ENCODE data around the gene LMLN.
"Not testable (repeated sequence)": the region's sequence is repeated elsewhere in the genome, so short reads cannot be mapped to it uniquely, and the experiment has no call there.

The LMLN gene

DNA sequence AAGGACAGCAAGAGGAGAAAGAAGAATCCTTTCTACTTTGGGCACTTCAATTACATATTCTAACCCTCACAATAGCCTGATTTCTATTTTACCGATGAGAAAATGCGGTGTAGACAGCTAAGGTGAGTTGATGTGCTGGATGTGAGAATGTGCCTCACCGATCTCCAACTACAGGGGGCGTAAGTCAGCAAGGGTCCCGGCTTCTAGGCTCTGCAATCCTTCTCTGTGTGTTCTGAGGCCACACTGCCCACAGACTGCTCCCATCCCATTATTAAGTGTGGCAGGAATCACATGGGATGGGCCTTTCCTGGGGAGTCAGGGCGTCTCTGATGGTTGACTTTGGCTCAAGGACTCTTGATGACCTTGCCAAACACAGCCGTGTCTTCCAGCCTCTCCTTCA lies 33.6 kb upstream of the LMLN start:
- Histone ChIP-seq H3K79me2 (ENCODE audit: control insufficient read depth, low read length) (no peaks in the 10 kb centered on the region), H3K4me1 (ENCODE audit: control insufficient read depth, low read length) (no peaks in the 10 kb centered on the region), H3K4me3 (ENCODE audit: low read length) (no peak overlapping the region)

GRCh38 chr3:197927578-197927977 lies 32.4 kb upstream of the LMLN start:
- H3K9me2 ChIP-seq (replicated peaks; ENCODE audit: control insufficient read depth, low read length); H3K36me3 ChIP-seq (ENCODE audit: control insufficient read depth, low read length); H3K27me3 ChIP-seq (ENCODE audit: control insufficient read depth, low read length); H3K27ac ChIP-seq (ENCODE audit: low read depth, low read length); H3F3A ChIP-seq (ENCODE audit: control insufficient read depth, insufficient read depth); H3K4me2 ChIP-seq (ENCODE audit: low read length); H3K4me1 ChIP-seq (ENCODE audit: control insufficient read depth, low read length); H3K9me3 ChIP-seq (ENCODE audit: control insufficient read depth, insufficient read depth, low read length); H3K4me3 ChIP-seq (ENCODE audit: low read length); H3K79me2 ChIP-seq (ENCODE audit: control insufficient read depth, low read length); H4K20me1 ChIP-seq (ENCODE audit: control insufficient read depth, insufficient read depth, low read depth, low read length): not testable (repeated sequence)

More for the DNA sequence above, 33.6 kb upstream of the LMLN start:
- no peaks in the 10 kb centered on the region for H4K20me1 ChIP-seq (ENCODE audit: control insufficient read depth, insufficient read depth, low read depth, low read length)
- no peak for TF ChIP-seq EZH2phosphoT487 (IDR thresholded peaks at IDR 0.05; ENCODE audit: borderline replicate concordance, low read length)
- TF ChIP-seq, protein P1, sequence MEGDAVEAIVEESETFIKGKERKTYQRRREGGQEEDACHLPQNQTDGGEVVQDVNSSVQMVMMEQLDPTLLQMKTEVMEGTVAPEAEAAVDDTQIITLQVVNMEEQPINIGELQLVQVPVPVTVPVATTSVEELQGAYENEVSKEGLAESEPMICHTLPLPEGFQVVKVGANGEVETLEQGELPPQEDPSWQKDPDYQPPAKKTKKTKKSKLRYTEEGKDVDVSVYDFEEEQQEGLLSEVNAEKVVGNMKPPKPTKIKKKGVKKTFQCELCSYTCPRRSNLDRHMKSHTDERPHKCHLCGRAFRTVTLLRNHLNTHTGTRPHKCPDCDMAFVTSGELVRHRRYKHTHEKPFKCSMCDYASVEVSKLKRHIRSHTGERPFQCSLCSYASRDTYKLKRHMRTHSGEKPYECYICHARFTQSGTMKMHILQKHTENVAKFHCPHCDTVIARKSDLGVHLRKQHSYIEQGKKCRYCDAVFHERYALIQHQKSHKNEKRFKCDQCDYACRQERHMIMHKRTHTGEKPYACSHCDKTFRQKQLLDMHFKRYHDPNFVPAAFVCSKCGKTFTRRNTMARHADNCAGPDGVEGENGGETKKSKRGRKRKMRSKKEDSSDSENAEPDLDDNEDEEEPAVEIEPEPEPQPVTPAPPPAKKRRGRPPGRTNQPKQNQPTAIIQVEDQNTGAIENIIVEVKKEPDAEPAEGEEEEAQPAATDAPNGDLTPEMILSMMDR (IDR thresholded peaks at IDR 0.05; ENCODE audit: low read depth, low read length, poor library complexity, severe bottlenecking): peak; percentile 51
- 0 out of 2 replicates have a peak, but pooled peaks cover 2% of the 10 kb centered on the region for H3K9me3 ChIP-seq (ENCODE audit: control insufficient read depth, insufficient read depth, low read length)
- H3K36me3 ChIP-seq (ENCODE audit: control insufficient read depth, low read length): no peaks in the 10 kb centered on the region
- no peaks in the 10 kb centered on the region for H3F3A ChIP-seq (ENCODE audit: control insufficient read depth, insufficient read depth)
- no peak overlapping the region for H3K27ac ChIP-seq (ENCODE audit: low read depth, low read length)
- no peak overlapping the region for H3K4me2 ChIP-seq (ENCODE audit: low read length)
- no peaks in the 10 kb centered on the region for H3K9me2 ChIP-seq (replicated peaks; ENCODE audit: control insufficient read depth, low read length)
- peaks cover 6% of the 10 kb centered on the region for H3K27me3 ChIP-seq (ENCODE audit: control insufficient read depth, low read length)

DNA sequence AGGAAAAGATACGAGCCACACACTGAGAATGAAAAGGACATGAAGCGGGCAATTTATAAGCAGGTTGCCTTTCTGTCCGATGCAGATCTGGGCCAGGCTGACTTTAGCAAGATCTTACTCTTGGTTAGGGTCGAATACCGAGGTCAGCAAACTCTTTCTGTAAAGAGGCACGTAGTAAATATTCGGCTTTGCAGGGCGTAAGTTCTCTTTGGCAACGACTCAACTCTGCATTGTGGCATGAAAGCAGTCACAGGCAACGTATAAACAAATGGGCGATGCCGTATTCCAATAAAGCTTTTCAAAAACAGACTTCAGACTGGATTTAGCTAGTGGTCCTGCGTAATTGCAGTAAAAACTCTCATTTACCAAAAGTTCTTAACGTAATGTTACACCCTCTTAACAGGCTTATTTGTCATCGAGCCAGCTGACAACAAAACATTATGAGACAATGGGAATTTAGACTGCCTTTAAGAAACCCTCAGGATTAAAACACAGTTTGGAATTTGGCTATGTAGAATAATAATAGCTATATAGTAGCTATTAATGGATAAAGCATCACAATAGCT lies 23.1 kb upstream of the LMLN start:
- no peaks in the 10 kb centered on the region for H3K9me3 ChIP-seq (ENCODE audit: control insufficient read depth, insufficient read depth, low read length)
- TF ChIP-seq, protein P1 (IDR thresholded peaks at IDR 0.05; ENCODE audit: low read depth, low read length, poor library complexity, severe bottlenecking): no peak
- TF ChIP-seq EZH2phosphoT487 (IDR thresholded peaks at IDR 0.05; ENCODE audit: borderline replicate concordance, low read length): no peak
- no peak overlapping the region for H3K27ac ChIP-seq (ENCODE audit: low read depth, low read length)
- H3K9me2 ChIP-seq (replicated peaks; ENCODE audit: control insufficient read depth, low read length): no peaks in the 10 kb centered on the region
- no peaks in the 10 kb centered on the region for H4K20me1 ChIP-seq (ENCODE audit: control insufficient read depth, insufficient read depth, low read depth, low read length)
- no peaks in the 10 kb centered on the region for H3K79me2 ChIP-seq (ENCODE audit: control insufficient read depth, low read length)
- no peak overlapping the region for H3K4me3 ChIP-seq (ENCODE audit: low read length)
- H3K4me1 ChIP-seq (ENCODE audit: control insufficient read depth, low read length): peaks cover 5% of the 10 kb centered on the region; the same call in 1 of the 2 replicates
- peaks cover 6% of the 10 kb centered on the region; the same call in 1 of the 2 replicates for H3F3A ChIP-seq (ENCODE audit: control insufficient read depth, insufficient read depth)
- H3K4me2 ChIP-seq (ENCODE audit: low read length): no peak overlapping the region
- no peaks in the 10 kb centered on the region for H3K27me3 ChIP-seq (ENCODE audit: control insufficient read depth, low read length)
- no peaks in the 10 kb centered on the region for H3K36me3 ChIP-seq (ENCODE audit: control insufficient read depth, low read length)

- Histone ChIP-seq H4K20me1 (ENCODE audit: control insufficient read depth, insufficient read depth, low read depth, low read length) (no peaks in the 10 kb centered on the region), H3K4me3 (ENCODE audit: low read length) (no peak overlapping the region), H3K36me3 (ENCODE audit: control insufficient read depth, low read length) (no peaks in the 10 kb centered on the region), H3K27me3 (ENCODE audit: control insufficient read depth, low read length) (no peaks in the 10 kb centered on the region), H3K27ac (ENCODE audit: low read depth, low read length) (no peak overlapping the region), H3F3A (ENCODE audit: control insufficient read depth, insufficient read depth) (peaks cover 7% of the 10 kb centered on the region; the same call in 1 of the 2 replicates), H3K9me3 (ENCODE audit: control insufficient read depth, insufficient read depth, low read length) (no peaks in the 10 kb centered on the region), H3K79me2 (ENCODE audit: control insufficient read depth, low read length) (no peaks in the 10 kb centered on the region), H3K4me1 (ENCODE audit: control insufficient read depth, low read length) (peaks cover 5% of the 10 kb centered on the region; the same call in 1 of the 2 replicates), H3K9me2 (replicated peaks; ENCODE audit: control insufficient read depth, low read length) (no peaks in the 10 kb centered on the region), H3K4me2 (ENCODE audit: low read length) (no peak overlapping the region)
- TF ChIP-seq, protein P1 (IDR thresholded peaks at IDR 0.05; ENCODE audit: low read depth, low read length, poor library complexity, severe bottlenecking): no peak
- TF ChIP-seq EZH2phosphoT487 (IDR thresholded peaks at IDR 0.05; ENCODE audit: borderline replicate concordance, low read length): no peak
Measured at GRCh38 chr3:197940745-197941384, 19.2 kb upstream of the LMLN start.

Measured in DOHH2 (cell line).